Coronary artery (tissue), 2 donors: Measurements from ENCODE around the gene RBMX.
"Not testable (repeated sequence)": the region's sequence is repeated elsewhere in the genome, so short reads cannot be mapped to it uniquely, and the experiment has no call there.

Source experiments
- DNase-seq: peaks from one replicate; pipeline ENCODE4 v3.0.0-alpha.2; 2017; ENCODE audit warnings: low spot score
- H3K27ac ChIP-seq, 2 donors: fragments of 200-600 bp; sonication (generic); one replicate each; pipeline ENCODE4 v1.5.1; 2016 to 2019
- H3K4me3 ChIP-seq: fragments of 200-600 bp; sonication (generic); 2 replicates; pipeline ENCODE4 v1.5.1; 2016; ENCODE audit warnings: mild to moderate bottlenecking, moderate library complexity
- TF ChIP-seq, protein P1 (sequence below): fragments of 200-600 bp; sonication (generic); IDR thresholded peaks from one replicate; pipeline ENCODE4 v1.5.1; 2019; ENCODE audit warnings: antibody characterized with exemption

Gene RBMX

DNA sequence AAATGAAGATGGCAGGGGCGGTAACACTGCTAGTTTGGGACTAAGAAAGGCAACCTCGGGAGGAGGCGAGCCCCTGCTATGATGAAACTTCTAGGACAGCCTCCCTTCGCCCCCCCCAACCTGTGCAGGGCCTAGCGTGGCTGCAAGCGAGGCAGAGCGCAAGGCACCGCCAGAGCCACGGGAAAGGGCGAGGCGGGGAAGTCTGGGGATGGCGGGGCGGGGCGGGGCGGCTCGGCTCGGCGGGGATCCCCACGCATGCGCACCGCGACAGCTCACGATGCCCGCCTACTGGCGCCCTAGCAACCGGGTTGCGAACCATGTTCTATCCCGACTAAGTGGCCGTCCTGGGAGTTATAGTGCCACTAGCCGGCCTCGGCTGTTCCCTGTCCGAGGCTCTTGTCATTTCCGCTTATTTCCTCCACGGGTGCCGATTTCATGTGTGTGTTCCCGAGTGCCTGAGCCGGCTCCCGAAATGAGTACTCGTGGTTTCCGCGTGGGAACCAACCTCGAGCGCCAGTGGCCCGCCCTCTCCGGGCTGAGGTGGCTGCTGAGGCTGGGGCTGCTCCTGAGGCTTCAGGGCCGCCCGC lies 28.7 kb upstream of the RBMX start:
- peak overlapping the region; percentile 51 to 88 for H3K27ac ChIP-seq
- peak; percentile 89 for DNase-seq
- H3K4me3 ChIP-seq = peak overlapping the region; percentile 77
- TF ChIP-seq, protein P1, sequence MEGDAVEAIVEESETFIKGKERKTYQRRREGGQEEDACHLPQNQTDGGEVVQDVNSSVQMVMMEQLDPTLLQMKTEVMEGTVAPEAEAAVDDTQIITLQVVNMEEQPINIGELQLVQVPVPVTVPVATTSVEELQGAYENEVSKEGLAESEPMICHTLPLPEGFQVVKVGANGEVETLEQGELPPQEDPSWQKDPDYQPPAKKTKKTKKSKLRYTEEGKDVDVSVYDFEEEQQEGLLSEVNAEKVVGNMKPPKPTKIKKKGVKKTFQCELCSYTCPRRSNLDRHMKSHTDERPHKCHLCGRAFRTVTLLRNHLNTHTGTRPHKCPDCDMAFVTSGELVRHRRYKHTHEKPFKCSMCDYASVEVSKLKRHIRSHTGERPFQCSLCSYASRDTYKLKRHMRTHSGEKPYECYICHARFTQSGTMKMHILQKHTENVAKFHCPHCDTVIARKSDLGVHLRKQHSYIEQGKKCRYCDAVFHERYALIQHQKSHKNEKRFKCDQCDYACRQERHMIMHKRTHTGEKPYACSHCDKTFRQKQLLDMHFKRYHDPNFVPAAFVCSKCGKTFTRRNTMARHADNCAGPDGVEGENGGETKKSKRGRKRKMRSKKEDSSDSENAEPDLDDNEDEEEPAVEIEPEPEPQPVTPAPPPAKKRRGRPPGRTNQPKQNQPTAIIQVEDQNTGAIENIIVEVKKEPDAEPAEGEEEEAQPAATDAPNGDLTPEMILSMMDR = no peak

DNA sequence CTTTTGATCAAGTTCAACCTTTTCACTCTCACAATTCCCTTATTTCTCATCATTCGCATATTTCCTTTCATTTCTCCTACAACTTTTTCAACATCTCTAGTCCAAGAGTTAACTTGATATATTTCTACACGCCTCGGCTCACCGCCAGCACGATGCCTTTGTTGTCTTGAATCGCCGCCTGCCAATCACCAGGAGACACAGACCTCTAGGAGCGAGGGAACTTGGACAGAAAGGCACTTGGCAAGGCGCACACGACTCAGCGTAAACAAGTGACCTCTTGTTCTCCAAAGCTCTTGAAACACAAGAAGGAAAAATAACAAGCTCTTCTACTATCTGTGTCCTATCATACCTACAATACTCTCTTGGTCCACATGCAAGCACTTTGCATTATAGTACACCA lies 27.1 kb upstream of the RBMX start:
- DNase-seq = no peak
- TF ChIP-seq, protein P1 = no peak
- Histone ChIP-seq H3K27ac (no peak overlapping the region), H3K4me3 (no peak overlapping the region)

DNA sequence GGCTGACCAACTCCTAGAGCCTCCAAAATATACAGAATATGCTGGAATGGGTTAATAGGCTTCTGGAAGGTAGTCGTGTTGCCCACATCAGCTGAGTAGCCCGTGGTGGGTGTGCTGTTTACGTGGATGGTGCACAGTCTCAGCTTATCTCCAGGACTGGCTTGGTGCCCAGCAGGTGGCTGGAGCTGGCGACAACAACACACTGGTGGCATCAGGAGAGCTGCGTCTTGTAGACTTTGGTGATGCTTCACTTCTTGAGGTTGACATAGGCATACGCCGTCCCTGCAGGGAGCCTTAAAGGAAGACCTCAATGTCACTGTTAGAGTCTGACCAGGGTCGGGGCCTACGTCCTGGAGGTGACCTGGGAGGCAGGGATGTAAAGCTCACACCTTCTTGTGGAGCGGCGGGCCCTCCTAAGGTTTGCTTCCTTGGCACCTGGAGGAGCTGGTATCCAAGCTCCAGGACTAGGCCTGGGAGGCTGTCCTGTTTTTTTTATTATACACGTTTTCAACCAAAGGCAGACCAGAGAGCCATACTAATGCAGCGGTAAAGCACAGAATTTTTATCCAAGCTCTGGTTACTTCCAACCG lies 26.5 kb upstream of the RBMX start:
- no peak for DNase-seq
- H3K4me3 ChIP-seq = no peak overlapping the region
- TF ChIP-seq, protein P1 = no peak
- H3K27ac ChIP-seq = no peak overlapping the region

DNA sequence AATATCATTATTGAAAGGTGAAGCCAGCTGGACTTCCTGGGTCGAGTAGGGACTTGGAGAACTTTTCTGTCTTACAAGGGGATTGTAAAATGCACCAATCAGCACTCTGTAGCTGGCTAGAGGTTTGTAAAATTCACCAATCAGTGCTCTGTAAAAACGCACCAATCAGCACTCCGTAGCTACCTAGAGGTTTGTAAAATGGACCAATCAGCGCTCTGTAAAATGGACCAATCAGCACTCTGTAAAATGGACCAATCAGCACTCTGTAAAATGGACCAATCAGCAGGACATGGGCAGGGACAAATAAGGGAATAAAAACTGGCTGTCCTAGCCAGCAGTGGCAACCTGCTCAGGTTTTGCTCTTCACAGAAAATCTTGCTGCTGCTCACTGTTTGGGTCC lies 23.5 kb upstream of the RBMX start:
- not testable (repeated sequence) for H3K4me3 ChIP-seq, H3K27ac ChIP-seq, DNase-seq

DNA sequence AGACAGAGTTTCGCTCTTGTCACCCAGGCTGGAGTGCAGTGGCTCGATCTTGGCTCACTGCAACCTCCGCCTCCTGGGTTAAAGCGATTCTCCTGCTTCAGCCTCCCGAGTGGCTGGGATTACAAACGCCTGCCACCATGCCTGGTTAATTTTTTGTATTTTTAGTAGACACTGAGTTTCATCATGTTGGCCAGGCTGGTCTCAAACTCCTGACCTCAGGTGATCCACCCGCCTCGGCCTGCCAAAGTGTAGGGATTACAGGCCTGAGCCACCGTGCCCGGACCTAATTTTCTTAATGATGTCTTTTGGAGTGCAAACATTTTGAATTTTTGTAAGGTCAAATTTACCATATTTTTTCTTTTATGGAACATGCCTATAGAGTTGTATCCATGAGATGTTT lies 19.5 kb upstream of the RBMX start:
- H3K4me3 ChIP-seq, DNase-seq, H3K27ac ChIP-seq: not testable (repeated sequence)

DNA sequence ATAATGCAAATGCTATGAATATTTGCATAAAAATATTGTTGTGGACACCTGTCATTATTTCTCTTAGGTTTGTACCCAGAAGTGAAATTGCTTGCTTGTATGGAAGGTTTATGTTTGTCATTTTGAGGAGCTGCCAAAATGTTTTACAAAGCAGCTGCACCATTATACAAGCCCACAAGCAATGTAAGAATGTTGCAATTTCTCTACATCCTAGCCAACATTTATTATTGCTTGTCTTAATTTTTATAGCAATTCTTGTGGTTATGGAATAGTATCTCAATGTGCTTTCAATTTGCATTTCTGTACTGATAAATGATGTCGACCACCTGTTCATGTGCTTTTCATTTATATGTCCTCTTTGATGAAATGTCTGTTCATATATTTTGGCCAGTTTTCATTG lies 18.7 kb upstream of the RBMX start:
- Histone ChIP-seq H3K4me3 (no peak overlapping the region), H3K27ac (no peak overlapping the region)
- TF ChIP-seq, protein P1 = no peak
- no peak for DNase-seq

DNA sequence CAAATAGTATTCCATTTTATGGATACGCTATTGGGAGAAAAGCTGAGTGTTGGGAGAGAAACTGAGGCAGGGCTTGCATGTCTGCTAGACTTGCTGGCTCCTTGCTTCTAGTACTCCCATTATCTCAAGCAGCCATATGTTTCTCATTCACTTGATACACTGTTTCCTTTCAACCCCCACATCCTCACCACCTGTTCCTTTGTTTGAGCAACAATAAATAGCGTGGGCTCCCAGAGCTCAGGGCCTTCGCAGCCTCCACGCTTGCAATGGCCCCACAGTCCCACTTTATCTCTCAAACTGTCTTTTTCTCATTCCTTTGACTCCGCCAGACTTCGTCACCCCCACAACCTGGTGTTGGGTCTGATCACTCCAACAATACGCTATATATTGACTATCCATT lies 18.2 kb upstream of the RBMX start:
- not testable (repeated sequence) for H3K4me3 ChIP-seq, DNase-seq, H3K27ac ChIP-seq

DNA sequence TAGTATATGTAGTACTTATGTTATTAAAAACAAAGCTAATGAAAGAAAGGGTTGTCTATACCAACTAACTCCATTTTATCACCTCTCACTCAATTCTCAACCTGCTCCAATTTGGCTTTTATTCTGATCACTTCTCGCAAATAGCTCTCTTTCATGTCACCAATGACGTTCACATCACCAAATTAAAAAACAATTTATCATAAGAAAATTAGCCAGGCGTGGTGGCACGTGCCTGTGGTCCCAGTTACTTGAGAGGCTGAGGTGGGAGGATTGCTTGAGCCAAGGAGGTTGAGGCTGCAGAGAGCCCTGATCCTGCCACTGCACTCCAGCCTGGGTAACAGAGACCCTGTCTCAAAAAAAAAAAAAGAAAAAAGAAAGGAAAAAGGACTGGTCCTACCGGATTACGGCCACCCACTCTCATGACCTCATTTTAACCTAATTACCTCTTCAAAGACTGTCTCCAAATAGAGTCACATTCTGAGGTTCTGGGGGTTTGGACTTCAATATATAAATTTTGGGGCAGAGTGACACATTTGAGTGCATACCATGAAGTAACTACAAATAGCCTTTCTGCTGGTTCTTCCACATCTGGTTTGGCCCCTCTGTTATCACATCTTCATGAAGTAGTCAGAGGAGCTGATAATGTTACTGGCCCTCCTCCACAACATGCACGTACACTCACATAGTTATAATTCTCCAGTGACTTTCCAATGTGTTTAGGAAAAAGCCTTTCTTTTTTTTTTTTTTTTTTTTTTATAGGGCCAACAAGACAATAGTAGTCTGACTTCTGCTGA lies 15.8 kb upstream of the RBMX start:
- H3K27ac ChIP-seq = no peak overlapping the region
- TF ChIP-seq, protein P1 = no peak
- no peak overlapping the region for H3K4me3 ChIP-seq
- no peak for DNase-seq
